H9 (cell line): ENCODE data around the gene VGLL2. TPM values are rescaled to one million over a fixed set of nuclear protein-coding genes. Genes with fewer than 3 reads are reported as not detected.

ENCODE experiments used
- DNase-seq: peaks from one replicate; pipeline ENCODE4 v3.0.0-alpha.2; 2017
- H2AFZ ChIP-seq: one replicate; pipeline ENCODE4 v1.6.1; 2013; ENCODE audit warnings: mild to moderate bottlenecking, low read length, control low read depth, moderate library complexity
- H2AK5ac ChIP-seq: 2 replicates; pipeline ENCODE4 v1.6.1; 2013; ENCODE audit warnings: low read length, control low read depth, mixed read lengths; ENCODE audit not compliant: insufficient read length
- H2BK120ac ChIP-seq: one replicate; pipeline ENCODE4 v1.6.1; 2013; ENCODE audit warnings: low read depth, mild to moderate bottlenecking, low read length, control low read depth, inconsistent platforms; ENCODE audit not compliant: poor library complexity, severe bottlenecking
- H2BK12ac ChIP-seq: 2 replicates; pipeline ENCODE4 v1.6.1; 2013; ENCODE audit warnings: low read length, control low read depth, mixed read lengths, low read depth; ENCODE audit not compliant: insufficient read length
- H2BK15ac ChIP-seq: 2 replicates; pipeline ENCODE4 v1.6.1; 2013; ENCODE audit warnings: low read depth, low read length, control low read depth
- H2BK20ac ChIP-seq: one replicate; pipeline ENCODE4 v1.6.1; 2013; ENCODE audit warnings: low read depth, mild to moderate bottlenecking, low read length, control low read depth, inconsistent platforms; ENCODE audit not compliant: poor library complexity, severe bottlenecking
- H2BK5ac ChIP-seq: 2 replicates; pipeline ENCODE4 v1.6.1; 2013; ENCODE audit warnings: low read length, control low read depth, mixed read lengths; ENCODE audit not compliant: insufficient read length
- H3K14ac ChIP-seq: 2 replicates; pipeline ENCODE4 v1.6.1; 2013; ENCODE audit warnings: low read length, control low read depth; ENCODE audit not compliant: insufficient read depth
- H3K18ac ChIP-seq: 2 replicates; pipeline ENCODE4 v1.6.1; 2013; ENCODE audit warnings: low read depth, mild to moderate bottlenecking, mixed read lengths, low read length, control low read depth; ENCODE audit not compliant: insufficient read length
- H3K23ac ChIP-seq: 2 replicates; pipeline ENCODE4 v1.6.1; 2013; ENCODE audit warnings: low read length, control low read depth, mixed read lengths, low read depth; ENCODE audit not compliant: insufficient read length
- H3K23me2 ChIP-seq: 2 replicates; pipeline ENCODE4 v1.6.1; 2013; ENCODE audit warnings: low read depth, mild to moderate bottlenecking, mixed read lengths, low read length, control low read depth; ENCODE audit not compliant: insufficient read length, poor library complexity, severe bottlenecking
- H3K27ac ChIP-seq: 2 replicates; pipeline ENCODE4 v1.5.1; 2013; ENCODE audit warnings: low read length, control low read depth, mixed read lengths, low read depth; ENCODE audit not compliant: insufficient read length
- H3K27me3 ChIP-seq: 2 replicates; pipeline ENCODE4 v1.6.1; 2013; ENCODE audit warnings: low read length, control low read depth, inconsistent platforms; ENCODE audit not compliant: insufficient read depth
- H3K4ac ChIP-seq: 2 replicates; pipeline ENCODE4 v1.6.1; 2013; ENCODE audit warnings: low read depth, mild to moderate bottlenecking, control low read depth, inconsistent platforms, low read length, moderate library complexity
- H3K4me1 ChIP-seq: 2 replicates; pipeline ENCODE4 v1.6.1; 2013; ENCODE audit warnings: low read length, control low read depth, inconsistent platforms; ENCODE audit not compliant: insufficient read depth
- H3K4me2 ChIP-seq: 2 replicates; pipeline ENCODE4 v1.6.1; 2013; ENCODE audit warnings: low read length, control low read depth, mixed read lengths; ENCODE audit not compliant: insufficient read length, insufficient read depth
- H3K56ac ChIP-seq: 2 replicates; pipeline ENCODE4 v1.6.1; 2013; ENCODE audit warnings: low read depth, mild to moderate bottlenecking, mixed read lengths, low read length, control low read depth; ENCODE audit not compliant: insufficient read length
- H3K79me1 ChIP-seq: 2 replicates; pipeline ENCODE4 v1.6.1; 2013; ENCODE audit warnings: low read depth, mild to moderate bottlenecking, moderate library complexity, low read length, control low read depth, inconsistent platforms; ENCODE audit not compliant: insufficient read depth, poor library complexity, severe bottlenecking
- H3K79me2 ChIP-seq: 2 replicates; pipeline ENCODE4 v1.6.1; 2013; ENCODE audit warnings: low read length, control low read depth, inconsistent platforms; ENCODE audit not compliant: insufficient read depth
- H3K9ac ChIP-seq: 2 replicates; pipeline ENCODE4 v1.6.1; 2013; ENCODE audit warnings: low read length, control low read depth, mixed read lengths; ENCODE audit not compliant: insufficient read length; ENCODE audit errors: extremely low read depth
- H3K9me3 ChIP-seq: one replicate; pipeline ENCODE4 v1.6.1; 2013; ENCODE audit warnings: low read depth, low read length, inconsistent platforms; ENCODE audit not compliant: control insufficient read depth
- H3T11ph ChIP-seq: one replicate; pipeline ENCODE4 v1.6.1; 2013; ENCODE audit warnings: mild to moderate bottlenecking, low read length, control low read depth, inconsistent platforms
- H4K20me1 ChIP-seq: one replicate; pipeline ENCODE4 v1.6.1; 2013; ENCODE audit not compliant: control insufficient read depth, insufficient read length, insufficient read depth
- H4K5ac ChIP-seq: 2 replicates; pipeline ENCODE4 v1.6.1; 2013; ENCODE audit warnings: low read depth, mild to moderate bottlenecking, mixed read lengths, low read length, control low read depth; ENCODE audit not compliant: insufficient read length
- H4K8ac ChIP-seq: replicated peaks from 2 replicates; pipeline ENCODE4 v1.6.1; 2013; ENCODE audit warnings: low read length, control low read depth, mixed read lengths, low read depth; ENCODE audit not compliant: insufficient read length
- H4K91ac ChIP-seq: 2 replicates; pipeline ENCODE4 v1.6.1; 2013; ENCODE audit warnings: low read depth, mild to moderate bottlenecking, moderate library complexity, mixed read lengths, low read length, control low read depth; ENCODE audit not compliant: insufficient read length
- H3K27ac Mint-ChIP-seq, 3 experiments: 2 replicates in 2 of 3; 3 replicates in 1 of 3; pipeline ENCODE4 v1.8.0; 2020 to 2021; ENCODE audit warnings: mixed read lengths in 3 of 3, mild to moderate bottlenecking in 1 of 3, moderate library complexity in 1 of 3
- H3K27me3 Mint-ChIP-seq: 2 replicates; pipeline ENCODE4 v1.8.0; 2021; ENCODE audit warnings: low read depth, mild to moderate bottlenecking, moderate library complexity, mixed read lengths
- H3K36me3 Mint-ChIP-seq, 3 experiments: 2 replicates in 2 of 3; 3 replicates in 1 of 3; pipeline ENCODE4 v1.8.0; 2020 to 2021; ENCODE audit warnings: low read depth in 3 of 3, mixed read lengths in 3 of 3; ENCODE audit not compliant: insufficient read depth in 1 of 3
- H3K4me1 Mint-ChIP-seq, 2 experiments: 2 replicates each; pipeline ENCODE4 v1.8.0; 2020; ENCODE audit warnings: mixed read lengths in 2 of 2
- H3K4me3 Mint-ChIP-seq, 2 experiments: 2 replicates in 1 of 2; 3 replicates in 1 of 2; pipeline ENCODE4 v1.8.0; 2020 to 2021; ENCODE audit warnings: mild to moderate bottlenecking in 2 of 2, mixed read lengths in 2 of 2, moderate library complexity in 1 of 2
- H3K9me3 Mint-ChIP-seq, 2 experiments: 2 replicates in 1 of 2; 3 replicates in 1 of 2; pipeline ENCODE4 v1.8.0; 2020; ENCODE audit warnings: mild to moderate bottlenecking in 2 of 2, mixed read lengths in 2 of 2, moderate library complexity in 1 of 2
- CTCF ChIP-seq: fragments of 200-600 bp; sonication (generic); conservative IDR thresholded peaks from 3 replicates; pipeline ENCODE4 v1.8.0; 2021; ENCODE audit warnings: antibody characterized with exemption, mild to moderate bottlenecking
- WGBS: extraction: QIAGEN DNeasy Blood & Tissue Kit; methylation state at CpG from one replicate; pipeline ENCODE4 v1.1.7; 2013; ENCODE audit warnings: missing lambda C conversion rate, low lambda C conversion rate, mixed read lengths; ENCODE audit not compliant: insufficient read length; ENCODE audit errors: extremely low coverage; 5-methylcytosine and 5-hydroxymethylcytosine counted together
- total RNA-seq: library from RNA; stranded (reverse); gene quantifications from 2 replicates; pipeline ENCODE4 v1.2.1, GENCODE V29; 2021

Gene VGLL2
- total RNA-seq, 1 experiment from 2014 or later, result not detected

- Histone ChIP-seq H3K9me3 (no peaks in the 10 kb centered on the region), H3K27ac (no peak overlapping the region), H3K27me3 (no peaks in the 10 kb centered on the region), H2BK15ac (no peak overlapping the region), H3K18ac (no peak overlapping the region), H3K4me2 (no peak overlapping the region), H2BK20ac (no peak overlapping the region), H2BK5ac (no peak overlapping the region), H2BK12ac (no peak overlapping the region), H3K79me1 (no peaks in the 10 kb centered on the region), H4K5ac (no peak overlapping the region), H4K20me1 (no peaks in the 10 kb centered on the region), H3T11ph (no peak overlapping the region), H3K56ac (no peak overlapping the region), H3K4ac (no peak overlapping the region), H2BK120ac (no peak overlapping the region), H4K91ac (no peak overlapping the region), H3K79me2 (no peaks in the 10 kb centered on the region), H3K23ac (no peak overlapping the region), H3K23me2 (no peaks in the 10 kb centered on the region), H2AFZ (no peak overlapping the region), H4K8ac (no peak overlapping the region), H3K4me1 (no peaks in the 10 kb centered on the region), H3K14ac (no peak overlapping the region), H2AK5ac (no peak overlapping the region), H3K9ac (no peak overlapping the region)
- WGBS, result no CpG with 5 or more reads among the region's 4 CpGs
- Mint-ChIP-seq H3K4me1 (peaks cover under 1 to 9% of the 10 kb centered on the region in 2 experiments; a peak in 2 of 4 replicates), H3K9me3 (no peaks in the 10 kb centered on the region), H3K36me3 (no peaks in the 10 kb centered on the region), H3K4me3 (no peak overlapping the region), H3K27ac (no peak overlapping the region), H3K27me3 (no peaks in the 10 kb centered on the region; the same call in 1 of the 2 replicates)
- TF ChIP-seq CTCF, result peak; percentile 74
- DNase-seq, result no peak
Observed at GRCh38 chr6:117317261-117317660, 51.9 kb downstream of the VGLL2 start.

Other genes with a start within 250 kb of the VGLL2 start
- not detected in 2 replicates for gene ROS1, start 160.4 kb downstream of the VGLL2 start, total RNA-seq
- 8.5 and 10.1 TPM in 2 replicates for gene DCBLD1, start 217.1 kb downstream of the VGLL2 start, total RNA-seq